Measurements from ENCODE around the gene CNN2.

CNN2 gene

GRCh38 chr19:1063030-1063908 lies 36.9 kb downstream of the CNN2 start:
- H3K27ac ChIP-seq: no peak overlapping the region
- DNase-seq (ENCODE audit: low read depth, low spot score): no peak

DNA sequence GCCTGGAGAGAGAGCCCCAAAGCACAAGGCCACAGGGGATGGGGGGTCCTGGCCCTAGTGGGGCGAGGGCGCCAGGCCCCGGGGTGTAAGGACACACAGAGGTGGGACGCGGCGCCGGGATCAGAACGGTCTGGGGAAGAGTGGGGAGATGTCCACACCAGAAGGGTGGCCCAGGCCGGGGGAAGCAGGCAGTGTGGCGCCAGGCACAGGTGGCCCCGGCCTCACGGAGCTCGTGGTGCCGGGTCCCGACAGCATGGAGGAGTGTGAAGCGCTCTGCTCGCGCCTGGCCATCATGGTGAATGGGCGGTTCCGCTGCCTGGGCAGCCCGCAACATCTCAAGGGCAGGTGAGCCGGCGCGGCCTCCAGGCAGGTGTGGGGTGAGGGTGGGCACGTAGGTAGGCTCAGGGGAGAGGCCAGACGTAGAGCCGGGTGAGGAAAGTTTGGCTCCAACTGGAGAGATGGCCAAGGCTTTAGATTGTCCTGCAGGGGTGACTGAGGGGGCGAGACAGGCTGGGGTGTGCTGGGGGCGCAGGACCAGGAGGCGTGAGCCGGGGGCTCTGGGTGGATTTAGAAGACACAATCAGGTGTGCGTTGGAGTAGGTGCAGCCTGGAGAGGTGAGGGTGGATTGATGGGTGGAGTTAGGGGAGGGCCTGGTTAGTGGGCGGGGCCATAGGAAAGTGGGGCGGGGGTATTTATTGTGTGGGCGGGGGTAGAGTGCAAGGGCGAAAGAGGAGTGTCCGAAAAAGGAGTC lies 37.7 kb downstream of the CNN2 start:
- no peak for DNase-seq (ENCODE audit: low read depth, low spot score)
- H3K27ac ChIP-seq: no peak overlapping the region

GRCh38 chr19:1064661-1065605 lies 38.5 kb downstream of the CNN2 start:
- H3K27ac ChIP-seq: no peak overlapping the region
- DNase-seq (ENCODE audit: low read depth, low spot score): no peak

DNA sequence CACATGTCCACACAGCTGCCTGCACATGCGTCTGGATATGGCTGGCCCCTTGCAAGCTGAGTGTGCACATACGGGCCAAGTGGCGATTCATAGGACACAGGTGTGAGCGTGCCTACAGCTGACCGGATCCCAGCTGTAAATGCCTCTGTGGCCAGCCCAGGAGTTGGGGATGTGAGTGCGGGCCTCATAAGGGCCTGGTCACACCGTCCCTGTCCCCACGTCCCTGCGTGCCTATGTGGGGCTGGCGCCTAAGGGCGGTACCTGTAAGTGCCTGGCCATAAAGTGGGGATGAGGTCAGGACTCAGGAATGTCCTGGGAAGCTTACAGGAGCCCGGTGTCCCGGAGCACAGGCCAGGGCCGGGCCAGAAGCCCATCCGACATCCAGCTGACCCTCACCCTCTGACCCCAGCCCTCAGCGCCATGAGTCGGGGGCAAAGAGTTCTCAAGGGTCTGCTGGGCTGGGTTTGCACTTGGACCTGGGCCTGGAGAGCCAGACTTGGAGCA lies 39.2 kb downstream of the CNN2 start:
- no peak for DNase-seq (ENCODE audit: low read depth, low spot score)
- H3K27ac ChIP-seq: no peak overlapping the region

DNA sequence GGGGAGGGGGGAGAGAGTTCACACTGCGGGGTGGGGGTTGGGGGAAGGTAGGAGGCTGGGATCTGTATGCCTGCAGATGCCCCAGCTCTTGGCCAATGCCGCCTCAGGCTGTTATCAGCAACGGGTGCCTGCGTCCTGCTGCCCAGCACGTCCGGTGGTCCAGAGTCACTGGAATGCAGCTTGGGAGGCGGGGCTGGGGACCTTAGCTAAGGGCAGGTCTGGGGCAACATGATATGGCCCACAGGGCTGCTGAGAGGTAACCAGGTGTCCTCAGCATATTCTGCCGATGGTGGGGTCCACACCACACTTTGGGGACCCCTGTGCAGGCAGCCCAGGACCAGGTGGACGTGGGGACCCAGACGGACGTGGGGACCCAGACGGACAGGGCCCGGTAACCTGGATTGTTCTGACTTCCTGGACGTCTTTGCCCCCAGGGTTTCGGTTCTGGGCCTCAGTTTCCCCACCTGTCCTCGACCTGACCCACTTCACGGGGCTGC lies 39.9 kb downstream of the CNN2 start:
- no peak for DNase-seq (ENCODE audit: low read depth, low spot score)
- no peak overlapping the region for H3K27ac ChIP-seq

DNA sequence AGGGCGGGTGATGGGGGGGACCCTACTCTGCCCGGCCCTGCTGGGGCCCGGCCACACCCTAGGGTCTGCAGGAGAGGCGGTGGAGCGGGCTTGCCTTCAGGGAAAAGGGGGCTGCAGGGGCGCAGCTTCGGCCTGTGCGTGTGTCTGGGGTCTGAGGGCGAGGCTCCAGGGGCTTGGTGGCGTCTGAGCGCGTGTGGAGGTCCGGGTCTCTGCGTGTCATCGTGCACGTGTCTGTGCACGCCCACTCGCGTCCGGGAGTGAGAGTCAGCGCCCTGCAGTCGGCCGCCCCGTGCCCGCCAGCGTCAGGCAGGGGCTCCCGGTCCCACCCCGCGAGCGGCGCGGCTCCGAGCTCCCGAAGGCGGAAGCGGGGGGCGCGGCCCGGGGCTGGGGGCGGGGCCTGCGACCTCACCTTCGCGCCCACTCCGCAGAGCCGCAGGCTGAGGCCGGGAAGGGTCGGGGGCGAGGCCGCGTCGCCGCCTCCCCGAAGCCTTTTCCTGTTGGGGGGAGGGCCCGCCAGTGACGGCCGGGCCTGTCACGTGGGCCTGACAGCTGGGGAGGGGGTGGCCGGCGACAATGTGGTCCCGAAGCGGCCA lies 40.4 kb downstream of the CNN2 start, which contains the start of gene ARHGAP45:
Gene ARHGAP45 (plus strand): TSS at position 420 of the 593 bp plus-strand sequence. CDS start 239 bp downstream, outside the sequence.
- no peak for DNase-seq (ENCODE audit: low read depth, low spot score)
- H3K27ac ChIP-seq: no peak within 1 kb of the TSS

- DNase-seq (ENCODE audit: low read depth, low spot score): no peak
- no peak overlapping the region for H3K27ac ChIP-seq
Observed at GRCh38 chr19:1067341-1067957, 41.0 kb downstream of the CNN2 start.

DNA sequence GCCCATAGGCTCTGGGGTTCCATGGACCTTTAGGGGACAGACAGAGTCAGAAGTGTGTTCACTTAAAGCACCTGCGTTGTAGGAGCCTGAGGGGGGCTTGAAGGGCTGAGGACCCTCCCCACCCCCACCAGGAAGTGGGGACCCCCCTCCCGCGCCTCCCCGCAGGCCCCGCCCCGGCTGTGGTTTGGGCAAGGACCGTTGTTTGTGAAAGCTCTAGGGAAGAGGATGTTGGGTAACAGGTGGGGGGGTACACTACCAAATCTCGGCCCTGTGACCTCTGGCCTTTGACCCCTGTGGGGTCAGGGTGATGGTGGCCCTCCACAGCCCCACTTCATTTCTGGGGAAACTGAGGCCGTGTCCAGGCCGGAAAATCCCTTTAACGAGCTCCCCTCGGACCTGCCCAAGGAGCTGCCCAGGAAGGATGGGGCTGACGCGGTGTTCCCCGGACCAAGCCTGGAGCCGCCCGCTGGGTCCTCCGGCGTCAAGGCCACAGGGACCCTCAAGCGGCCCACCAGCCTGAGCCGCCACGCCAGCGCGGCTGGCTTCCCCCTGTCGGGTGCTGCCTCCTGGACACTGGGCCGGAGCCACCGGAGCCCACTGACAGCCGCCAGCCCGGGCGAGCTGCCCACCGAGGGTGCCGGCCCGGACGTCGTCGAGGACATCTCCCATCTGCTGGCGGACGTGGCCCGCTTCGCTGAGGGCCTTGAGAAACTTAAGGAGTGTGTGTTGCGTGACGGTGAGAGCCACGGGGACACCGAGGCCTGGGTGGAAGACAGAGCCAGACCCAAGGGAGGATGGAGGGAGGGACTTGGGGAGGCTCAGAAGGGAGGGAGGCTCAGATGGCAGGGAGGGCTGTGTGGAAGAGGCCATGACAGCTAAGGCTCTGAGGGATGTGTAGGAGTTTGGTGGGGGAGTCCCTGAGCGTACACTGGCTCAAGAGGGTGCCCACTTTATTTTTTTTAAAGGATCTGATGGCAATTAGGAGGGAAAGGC lies 41.9 kb downstream of the CNN2 start:
- no peak for DNase-seq (ENCODE audit: low read depth, low spot score)
- H3K27ac ChIP-seq: no peak overlapping the region

DNA sequence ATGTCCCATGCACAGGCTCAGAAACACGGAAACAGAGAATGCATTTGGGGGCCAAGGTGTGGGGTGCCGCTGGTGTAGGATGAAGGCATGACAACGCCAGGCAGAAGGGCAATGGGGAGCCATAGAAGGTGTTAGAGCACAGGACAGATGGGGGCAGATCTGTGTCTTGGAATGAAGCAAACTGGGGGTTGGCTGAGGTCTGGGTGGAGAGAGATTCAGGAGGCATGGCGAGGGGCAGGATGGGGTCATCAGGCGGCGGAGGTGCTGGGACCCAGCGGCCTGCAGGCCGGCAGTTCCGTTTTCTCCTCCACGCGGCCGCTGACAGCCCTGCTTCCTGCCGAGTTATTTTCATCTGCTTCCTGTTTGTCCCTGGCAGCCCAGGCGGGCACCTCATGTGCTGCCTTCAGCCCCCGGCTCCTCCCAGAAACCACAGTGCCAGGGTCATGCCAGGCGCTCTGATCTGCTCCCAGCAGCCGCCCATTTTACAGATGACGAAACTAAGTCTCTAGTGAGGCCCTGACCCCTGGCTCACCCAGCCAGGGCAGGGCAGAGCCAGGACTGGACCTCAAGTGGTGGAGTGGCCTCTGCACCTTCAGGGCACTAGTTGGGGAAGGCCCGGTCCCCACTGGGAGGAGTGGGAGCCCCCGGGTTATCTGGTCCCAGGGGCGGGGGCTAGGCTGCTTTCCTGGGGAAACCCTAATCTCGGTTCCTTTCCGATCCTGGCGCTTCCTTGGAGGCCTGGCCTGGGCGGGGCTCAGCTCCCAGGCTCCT lies 42.8 kb downstream of the CNN2 start:
- H3K27ac ChIP-seq: no peak overlapping the region
- no peak for DNase-seq (ENCODE audit: low read depth, low spot score)

GRCh38 chr19:1070576-1070930 lies 44.1 kb downstream of the CNN2 start:
- no peak overlapping the region for H3K27ac ChIP-seq
- no peak for DNase-seq (ENCODE audit: low read depth, low spot score)

DNA sequence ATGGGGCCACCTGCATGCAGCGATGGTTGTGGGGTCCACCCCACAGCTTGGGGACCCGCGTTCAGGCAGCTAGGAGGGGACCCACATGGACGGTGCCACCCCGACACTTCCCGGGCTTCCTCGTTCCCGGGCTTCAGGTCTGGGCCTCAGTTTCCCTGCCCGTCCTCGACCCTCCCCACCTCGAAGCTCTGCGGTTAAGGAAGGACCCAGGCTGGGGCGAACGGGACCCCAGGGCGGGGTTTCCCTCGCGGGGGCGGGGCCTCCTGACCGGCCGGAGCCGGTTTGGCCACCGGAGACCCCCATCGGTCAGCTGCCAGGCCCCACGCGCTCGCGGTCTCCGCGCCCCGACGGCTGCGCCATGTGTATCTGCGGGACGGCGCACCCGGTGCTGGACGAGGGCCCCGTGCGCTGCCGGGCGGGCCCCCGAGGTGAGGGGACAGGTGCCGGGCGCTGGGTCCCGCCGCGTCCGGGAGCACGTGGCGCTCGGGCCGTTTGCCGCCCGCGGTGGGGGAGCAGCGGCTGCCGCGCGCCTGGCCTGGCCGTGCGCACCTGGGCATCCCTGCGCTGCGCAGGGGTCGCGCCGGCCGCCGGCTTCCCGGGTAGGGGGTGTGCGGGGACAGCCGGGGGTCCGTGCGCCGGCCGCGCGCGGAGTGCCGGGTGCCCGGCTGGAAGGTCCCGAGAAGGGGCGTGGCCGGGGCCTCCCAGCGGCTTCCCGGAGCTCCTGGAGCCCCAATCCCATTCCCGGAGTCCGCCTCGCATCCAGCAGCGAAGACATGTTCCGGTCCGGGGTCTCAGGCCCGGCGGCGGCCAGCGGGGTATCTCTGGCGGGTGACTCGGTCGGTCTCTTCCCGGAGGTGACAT lies 44.8 kb downstream of the CNN2 start:
- H3K27ac ChIP-seq: no peak overlapping the region
- DNase-seq (ENCODE audit: low read depth, low spot score): no peak

GRCh38 chr19:1072371-1073015 lies 46.1 kb downstream of the CNN2 start:
- DNase-seq (ENCODE audit: low read depth, low spot score): no peak
- no peak overlapping the region for H3K27ac ChIP-seq

DNA sequence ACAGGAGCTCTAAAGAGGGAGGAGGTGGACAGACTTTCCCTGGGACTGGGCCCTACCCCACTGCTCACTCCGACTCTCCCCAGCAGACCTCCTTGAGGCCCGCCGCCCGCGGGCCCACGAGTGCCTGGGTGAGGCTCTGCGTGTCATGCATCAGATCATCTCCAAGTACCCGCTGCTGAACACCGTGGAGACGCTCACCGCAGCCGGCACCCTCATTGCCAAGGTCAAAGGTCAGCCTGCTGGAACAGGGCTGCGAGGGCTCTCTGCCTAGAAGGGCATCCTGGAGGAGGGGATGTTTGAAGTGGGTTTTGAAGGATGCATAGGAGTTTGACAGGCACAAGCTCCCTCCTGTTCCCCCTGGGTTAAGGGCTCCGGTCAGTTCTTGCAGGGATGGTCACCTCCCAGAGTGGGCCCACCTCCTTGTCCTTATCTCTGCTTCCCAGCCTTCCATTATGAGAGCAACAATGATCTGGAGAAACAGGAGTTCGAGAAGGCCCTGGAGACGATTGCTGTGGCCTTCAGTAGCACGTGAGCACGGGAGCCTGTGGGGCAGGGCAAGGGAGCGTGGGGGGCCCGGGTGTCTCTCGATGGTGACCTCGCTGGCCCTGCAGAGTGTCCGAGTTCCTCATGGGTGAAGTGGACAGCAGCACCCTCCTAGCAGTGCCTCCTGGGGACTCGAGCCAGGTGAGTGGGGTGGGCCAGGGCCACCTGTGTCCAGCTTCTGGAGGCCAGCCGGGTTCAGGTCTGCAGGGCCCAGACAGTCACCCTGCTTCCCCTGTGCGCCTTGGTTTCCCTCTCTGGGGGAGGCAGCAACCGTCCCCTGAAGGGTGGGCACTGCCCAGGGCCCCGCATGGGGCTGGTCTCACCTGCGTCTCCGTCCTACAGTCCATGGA lies 46.9 kb downstream of the CNN2 start:
- no peak for DNase-seq (ENCODE audit: low read depth, low spot score)
- H3K27ac ChIP-seq: no peak overlapping the region

GRCh38 chr19:1073956-1074517 lies 47.6 kb downstream of the CNN2 start:
- no peak overlapping the region for H3K27ac ChIP-seq
- DNase-seq (ENCODE audit: low read depth, low spot score): no peak

All from epithelial cell of prostate (primary cell).